Natural killer cell (primary cell): ENCODE results near the gene ITPKA. TPM values are rescaled to one million over a fixed set of nuclear protein-coding genes. Genes with fewer than 3 reads are reported as not detected.
A peak's percentile ranks its signal among the peaks of the same experiment; 100 is the strongest.

Source experiments
- ATAC-seq, 3 donors: fragments of 150-1000 bp in 2 of 3; fragments of 200-7000 bp in 1 of 3; cut with Tn5 transposase; 1 replicate in 1 of 3; 2 replicates in 2 of 3; pipeline ENCODE4 v1.10.0; 2021; ENCODE audit warnings: mild to moderate bottlenecking in 2 of 3, moderate library complexity in 2 of 3
- DNase-seq, 2 donors: peaks; one replicate each; pipeline versions ENCODE4 v3.0.0 to v3.0.0-alpha.2; 2013 to 2021; ENCODE audit warnings: mixed read lengths in 1 of 2
- H3K27ac ChIP-seq: one replicate; pipeline ENCODE4 v1.5.1; 2013; ENCODE audit warnings: mild to moderate bottlenecking, low read length
- H3K27me3 ChIP-seq: one replicate; pipeline ENCODE4 v1.6.1; 2013; ENCODE audit warnings: low read length; ENCODE audit not compliant: control insufficient read depth, insufficient read depth
- H3K36me3 ChIP-seq: one replicate; pipeline ENCODE4 v1.6.1; 2013; ENCODE audit warnings: low read length; ENCODE audit not compliant: control insufficient read depth, insufficient read depth
- H3K4me1 ChIP-seq: one replicate; pipeline ENCODE4 v1.6.1; 2013; ENCODE audit warnings: low read length; ENCODE audit not compliant: control insufficient read depth, insufficient read depth
- H3K4me3 ChIP-seq: one replicate; pipeline ENCODE4 v1.5.1; 2013; ENCODE audit warnings: low read length
- H3K9me3 ChIP-seq: one replicate; pipeline ENCODE4 v1.6.1; 2013; ENCODE audit warnings: low read length; ENCODE audit not compliant: control insufficient read depth, insufficient read depth
- H3K27ac Mint-ChIP-seq, 2 donors: one replicate each; pipeline ENCODE4 v1.8.0; 2022; ENCODE audit warnings: mild to moderate bottlenecking in 2 of 2, mixed read lengths in 2 of 2, moderate library complexity in 1 of 2
- H3K27me3 Mint-ChIP-seq, 2 donors: one replicate each; pipeline ENCODE4 v1.8.0; 2022; ENCODE audit warnings: low read depth in 2 of 2, mixed read lengths in 2 of 2
- H3K36me3 Mint-ChIP-seq: one replicate; pipeline ENCODE4 v1.8.0; 2022; ENCODE audit warnings: mixed read lengths
- H3K4me1 Mint-ChIP-seq, 2 donors: one replicate each; pipeline ENCODE4 v1.8.0; 2022; ENCODE audit warnings: mixed read lengths in 2 of 2
- H3K4me3 Mint-ChIP-seq: one replicate; pipeline ENCODE4 v1.8.0; 2022; ENCODE audit warnings: mild to moderate bottlenecking, moderate library complexity, mixed read lengths
- H3K9me3 Mint-ChIP-seq, 2 donors: one replicate each; pipeline ENCODE4 v1.8.0; 2022; ENCODE audit warnings: mixed read lengths in 2 of 2
- WGBS: methylation state at CpG from one replicate; pipeline ENCODE4 v1.1.7; 2013; ENCODE audit warnings: missing lambda C conversion rate; ENCODE audit not compliant: insufficient coverage; 5-methylcytosine and 5-hydroxymethylcytosine counted together
- intact Hi-C: fragments of 100-400 bp; cut with micrococcal nuclease; formaldehyde crosslinking; loops from one replicate; pipeline ENCODE4 v1.14.2; 2022
- total RNA-seq, 4 donors: library from RNA; stranded (reverse); fragments of 120-200 nt in 1 of 4; gene quantifications; one replicate each; pipeline versions ENCODE4 v1.2.3 to v1.2.4, GENCODE V29; 2013 to 2022
- TF ChIP-seq, protein P1 (sequence below): fragments of 200-600 bp; IDR thresholded peaks from one replicate; pipeline ENCODE4 v1.8.0; 2022; ENCODE audit warnings: antibody characterized with exemption

Gene ITPKA
- not detected for total RNA-seq
- 0.23 TPM for total RNA-seq (2013)

GRCh38 chr15:41493205-41493901, at the start of gene ITPKA:
ITPKA (plus strand) TSS chr15:41493874; CDS start chr15:41493928, 54 bp downstream.
- Mint-ChIP-seq H3K36me3 (no peaks in the 10 kb centered on the region), H3K27me3 (peaks cover 30 to 34% of the 10 kb centered on the region in 2 donors), H3K9me3 (no peaks in the 10 kb centered on the region), H3K4me3 (peak within 1 kb of the TSS; percentile 90), H3K27ac (peak within 1 kb of the TSS in 1 of 2 donors; percentile 58), H3K4me1 (peaks cover 7 to 18% of the 10 kb centered on the region in 2 donors)
- H3K4me1 ChIP-seq: peaks cover 33% of the 10 kb centered on the region
- peak; percentile 67 to 86 for DNase-seq
- ATAC-seq: peak; percentile 84 to 90 (median 89)
- TF ChIP-seq, protein P1, sequence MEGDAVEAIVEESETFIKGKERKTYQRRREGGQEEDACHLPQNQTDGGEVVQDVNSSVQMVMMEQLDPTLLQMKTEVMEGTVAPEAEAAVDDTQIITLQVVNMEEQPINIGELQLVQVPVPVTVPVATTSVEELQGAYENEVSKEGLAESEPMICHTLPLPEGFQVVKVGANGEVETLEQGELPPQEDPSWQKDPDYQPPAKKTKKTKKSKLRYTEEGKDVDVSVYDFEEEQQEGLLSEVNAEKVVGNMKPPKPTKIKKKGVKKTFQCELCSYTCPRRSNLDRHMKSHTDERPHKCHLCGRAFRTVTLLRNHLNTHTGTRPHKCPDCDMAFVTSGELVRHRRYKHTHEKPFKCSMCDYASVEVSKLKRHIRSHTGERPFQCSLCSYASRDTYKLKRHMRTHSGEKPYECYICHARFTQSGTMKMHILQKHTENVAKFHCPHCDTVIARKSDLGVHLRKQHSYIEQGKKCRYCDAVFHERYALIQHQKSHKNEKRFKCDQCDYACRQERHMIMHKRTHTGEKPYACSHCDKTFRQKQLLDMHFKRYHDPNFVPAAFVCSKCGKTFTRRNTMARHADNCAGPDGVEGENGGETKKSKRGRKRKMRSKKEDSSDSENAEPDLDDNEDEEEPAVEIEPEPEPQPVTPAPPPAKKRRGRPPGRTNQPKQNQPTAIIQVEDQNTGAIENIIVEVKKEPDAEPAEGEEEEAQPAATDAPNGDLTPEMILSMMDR: no peak
- no peaks in the 10 kb centered on the region for H3K36me3 ChIP-seq
- under 1% methylated on average over 60 of the region's 60 CpGs for WGBS
- H3K4me3 ChIP-seq: peak within 1 kb of the TSS; percentile 50
- H3K27ac ChIP-seq: no peak within 1 kb of the TSS
- no peaks in the 10 kb centered on the region for H3K9me3 ChIP-seq
- intact Hi-C loops: no loop called here
- H3K27me3 ChIP-seq: peaks cover 45% of the 10 kb centered on the region

- H3K9me3 Mint-ChIP-seq: no peaks in the 10 kb centered on the region
- no peak overlapping the region for H3K4me3 Mint-ChIP-seq
- no peak for DNase-seq
- Histone ChIP-seq H3K27me3 (no peaks in the 10 kb centered on the region), H3K27ac (no peak overlapping the region), H3K9me3 (no peaks in the 10 kb centered on the region), H3K4me3 (no peak overlapping the region), H3K4me1 (peaks cover 4% of the 10 kb centered on the region), H3K36me3 (peaks cover 10% of the 10 kb centered on the region)
- H3K4me1 Mint-ChIP-seq: peaks cover 9 to 19% of the 10 kb centered on the region in 2 donors
- no peaks in the 10 kb centered on the region for H3K36me3 Mint-ChIP-seq
- no peak for ATAC-seq
- H3K27ac Mint-ChIP-seq: no peak overlapping the region
- TF ChIP-seq, protein P1: no peak
- intact Hi-C loops: no loop called here
- no peaks in the 10 kb centered on the region for H3K27me3 Mint-ChIP-seq
These were observed 48.3 kb upstream of the ITPKA start for GRCh38 chr15:41445399-41445798.

DNA sequence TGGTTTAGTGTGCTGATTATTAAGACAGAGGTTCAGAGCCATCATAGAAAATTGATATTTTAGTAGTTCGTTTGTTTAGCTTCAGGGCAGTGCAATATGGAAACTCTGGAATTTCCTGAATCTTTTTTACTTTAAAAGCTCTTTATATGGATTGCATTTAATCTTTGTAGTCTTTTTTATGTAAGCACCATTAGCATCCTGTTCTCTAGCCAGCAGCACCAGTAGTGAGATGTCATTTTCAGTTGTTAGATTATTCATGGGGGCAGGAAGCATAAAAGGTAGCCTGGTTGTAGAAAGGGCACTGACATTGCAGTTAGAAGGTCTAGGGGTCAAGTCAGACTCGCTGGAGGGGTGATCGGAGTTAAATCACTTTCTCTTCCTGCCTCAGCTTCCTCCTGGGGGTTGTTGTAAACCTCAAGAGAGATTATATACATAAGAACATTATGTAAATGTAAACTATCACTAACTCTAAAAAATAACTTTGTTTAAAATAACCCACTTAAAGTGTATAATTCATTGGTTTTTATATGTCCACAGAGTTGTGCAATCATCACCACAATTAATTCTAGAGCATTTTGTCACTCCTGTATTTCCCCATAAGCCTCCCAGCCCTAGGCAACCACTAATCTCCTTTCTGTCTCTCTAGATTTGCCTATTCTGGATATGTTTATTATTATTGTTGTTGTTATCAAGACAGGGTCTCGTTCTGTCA, 31.4 kb upstream of the ITPKA start:
- WGBS: 25% methylated on average over 3 of the region's 4 CpGs
- no peak overlapping the region for H3K4me3 Mint-ChIP-seq
- Histone ChIP-seq H3K27ac (no peak overlapping the region), H3K9me3 (no peaks in the 10 kb centered on the region), H3K4me1 (no peaks in the 10 kb centered on the region), H3K27me3 (no peaks in the 10 kb centered on the region), H3K4me3 (no peak overlapping the region), H3K36me3 (peaks cover 28% of the 10 kb centered on the region)
- DNase-seq (no peak), ATAC-seq (no peak)
- H3K27me3 Mint-ChIP-seq: no peaks in the 10 kb centered on the region
- no peaks in the 10 kb centered on the region for H3K9me3 Mint-ChIP-seq
- TF ChIP-seq, protein P1: no peak
- intact Hi-C loops: loop anchor here (10.0 kb wide), 1 partner anchor 123 kb away; no protein-coding TSS in a partner anchor
- H3K27ac Mint-ChIP-seq: no peak overlapping the region
- H3K4me1 Mint-ChIP-seq: peaks cover 18 to 22% of the 10 kb centered on the region in 2 donors
- no peaks in the 10 kb centered on the region for H3K36me3 Mint-ChIP-seq
